HEK293T (cell line): ENCODE results near the gene APOBEC3A.

ENCODE experiments used
- CTCF ChIA-PET: fragments of 350-600 bp; formaldehyde crosslinking; extraction: SDS; loops from one replicate; lab custom pipeline; 2021; ENCODE audit warnings: antibody characterized with exemption, inconsistent platforms; lab: Yijun Ruan, JAX
- POLR2A ChIA-PET: fragments of 350-600 bp; formaldehyde crosslinking; extraction: SDS; loops from one replicate; lab custom pipeline; 2020; ENCODE audit warnings: antibody characterized with exemption, inconsistent platforms; lab: Yijun Ruan, JAX
- DNase-seq: peaks from one replicate; pipeline ENCODE4 v3.0.0; 2012; ENCODE audit warnings: mixed read lengths; ENCODE audit errors: extremely low spot score
- ARNT ChIP-seq: fragments of 450-650 bp; IDR thresholded peaks from 2 replicates; pipeline ENCODE4 v1.6.1; 2017; ENCODE audit warnings: mild to moderate bottlenecking
- BHLHE40 ChIP-seq: fragments of 450-650 bp; IDR thresholded peaks from 2 replicates; pipeline ENCODE4 v1.6.1; 2016; ENCODE audit warnings: mild to moderate bottlenecking, moderate library complexity, borderline replicate concordance
- CTBP1 ChIP-seq: fragments of 450-650 bp; IDR thresholded peaks from 2 replicates; pipeline ENCODE4 v1.6.1; 2016; ENCODE audit warnings: borderline replicate concordance
- ELF4 ChIP-seq: fragments of 450-650 bp; IDR thresholded peaks from 2 replicates; pipeline ENCODE4 v1.6.1; 2017; ENCODE audit warnings: antibody characterized with exemption
- FOXA1 ChIP-seq: fragments of 450-650 bp; IDR thresholded peaks from 2 replicates; pipeline ENCODE4 v1.6.1; 2016; ENCODE audit warnings: mild to moderate bottlenecking
- FOXK2 ChIP-seq: fragments of 450-650 bp; IDR thresholded peaks from 2 replicates; pipeline ENCODE4 v1.6.1; 2016; ENCODE audit warnings: mild to moderate bottlenecking
- FOXM1 ChIP-seq: fragments of 450-650 bp; IDR thresholded peaks from 2 replicates; pipeline ENCODE4 v1.6.1; 2017; ENCODE audit warnings: mild to moderate bottlenecking, borderline replicate concordance
- HDGF ChIP-seq: fragments of 450-650 bp; IDR thresholded peaks from 2 replicates; pipeline ENCODE4 v1.6.1; 2017; ENCODE audit warnings: antibody characterized with exemption, borderline replicate concordance
- L3MBTL2 ChIP-seq: fragments of 450-650 bp; conservative IDR thresholded peaks from 2 replicates; pipeline ENCODE4 v1.6.1; 2016; ENCODE audit warnings: mild to moderate bottlenecking
- LEF1 ChIP-seq: fragments of 450-650 bp; IDR thresholded peaks from 2 replicates; pipeline ENCODE4 v1.6.1; 2017; ENCODE audit warnings: mild to moderate bottlenecking, borderline replicate concordance
- NFRKB ChIP-seq: fragments of 450-650 bp; IDR thresholded peaks from 2 replicates; pipeline ENCODE4 v1.6.1; 2016; ENCODE audit warnings: mild to moderate bottlenecking, moderate library complexity
- PKNOX1 ChIP-seq: fragments of 450-650 bp; IDR thresholded peaks from 2 replicates; pipeline ENCODE4 v1.6.1; 2016
- SP1 ChIP-seq: fragments of 450-650 bp; IDR thresholded peaks from 2 replicates; pipeline ENCODE4 v1.6.1; 2017
- SUZ12 ChIP-seq: fragments of 450-650 bp; IDR thresholded peaks from 2 replicates; pipeline ENCODE4 v1.6.1; 2016; ENCODE audit warnings: mild to moderate bottlenecking
- TARDBP ChIP-seq: fragments of 450-650 bp; IDR thresholded peaks from 2 replicates; pipeline ENCODE4 v1.6.1; 2016
- ZNF384 ChIP-seq: fragments of 450-650 bp; IDR thresholded peaks from 2 replicates; pipeline ENCODE4 v1.6.1; 2016

The APOBEC3A gene

GRCh38 chr22:38951734-38952133, 5.7 kb upstream of the APOBEC3A start:
- POLR2A ChIA-PET, result interaction anchor here (1.0 to 1.8 kb wide), 3 partner anchors 9 to 82 kb away, joined by 3 to 6 read pairs (median 4); partner anchors contain the start of gene CBX6
- CTCF ChIA-PET, result interaction anchor here (0.9 to 2.0 kb wide), 3 partner anchors 24 to 183 kb away, joined by 4 to 7 read pairs (median 4); no protein-coding TSS in a partner anchor
- no peak for DNase-seq
- TF ChIP-seq NFRKB, result no peak
- no peak for TF ChIP-seq CTBP1
- TF ChIP-seq PKNOX1, result no peak
- no peak for TF ChIP-seq SP1
- TF ChIP-seq HDGF, result no peak

- CTCF ChIA-PET, result interaction anchor here (1.9 to 2.0 kb wide), 2 partner anchors 82 to 183 kb away, joined by 4 to 7 read pairs; no protein-coding TSS in a partner anchor
- no peak for TF ChIP-seq FOXK2
- no peak for TF ChIP-seq CTBP1
- TF ChIP-seq TARDBP, result no peak
- no peak for TF ChIP-seq LEF1
- no peak for TF ChIP-seq ZNF384
- POLR2A ChIA-PET, result interaction anchor here (1.3 kb wide), 1 partner anchor 10 kb away, joined by 4 read pairs; no protein-coding TSS in a partner anchor
- DNase-seq, result no peak
These were observed 5.0 kb upstream of the APOBEC3A start for GRCh38 chr22:38952281-38952993.

GRCh38 chr22:38953091-38953490, 4.3 kb upstream of the APOBEC3A start:
- POLR2A ChIA-PET, result interaction anchor here (1.3 kb wide), 1 partner anchor 10 kb away, joined by 4 read pairs; no protein-coding TSS in a partner anchor
- no peak for DNase-seq
- TF ChIP-seq ARNT (no peak), FOXK2 (no peak), FOXA1 (no peak), PKNOX1 (no peak), NFRKB (no peak), BHLHE40 (no peak), FOXM1 (no peak), SUZ12 (no peak), LEF1 (no peak), ELF4 (no peak), TARDBP (no peak), SP1 (no peak), ZNF384 (no peak), CTBP1 (no peak), HDGF (no peak), L3MBTL2 (no peak)
- CTCF ChIA-PET, result interaction anchor here (2.0 kb wide), 1 partner anchor 83 kb away, joined by 7 read pairs; no protein-coding TSS in a partner anchor

GRCh38 chr22:38953577-38954413, 3.6 kb upstream of the APOBEC3A start:
- no peak for TF ChIP-seq TARDBP
- TF ChIP-seq SP1, result no peak
- TF ChIP-seq BHLHE40, result no peak
- POLR2A ChIA-PET, result no interaction called here
- CTCF ChIA-PET, result interaction anchor here (2.0 kb wide), 1 partner anchor 84 kb away, joined by 7 read pairs; no protein-coding TSS in a partner anchor
- DNase-seq, result no peak

GRCh38 chr22:38954414-38955043, 2.9 kb upstream of the APOBEC3A start:
- POLR2A ChIA-PET, result no interaction called here
- no peak for DNase-seq
- CTCF ChIA-PET, result no interaction called here
- TF ChIP-seq L3MBTL2, result no peak
- no peak for TF ChIP-seq TARDBP
- no peak for TF ChIP-seq LEF1
- no peak for TF ChIP-seq HDGF
- no peak for TF ChIP-seq FOXK2
- no peak for TF ChIP-seq FOXA1
- no peak for TF ChIP-seq FOXM1
- no peak for TF ChIP-seq CTBP1
- no peak for TF ChIP-seq PKNOX1
- no peak for TF ChIP-seq SP1
- no peak for TF ChIP-seq BHLHE40
- TF ChIP-seq ZNF384, result no peak
- TF ChIP-seq ELF4, result no peak
- TF ChIP-seq SUZ12, result no peak
- no peak for TF ChIP-seq NFRKB
- no peak for TF ChIP-seq ARNT
